HG02763 (cell line): Measurements from ENCODE around the gene CPNE4.
A peak's percentile ranks its signal among the peaks of the same experiment; 100 is the strongest.

Experiments used
- ATAC-seq: cut with Tn5 transposase; IDR thresholded peaks from one replicate; pipeline ENCODE4 v1.9.1; 2021; ENCODE audit warnings: mild to moderate bottlenecking, moderate library complexity; ENCODE audit not compliant: unreplicated experiment

CPNE4 gene

DNA sequence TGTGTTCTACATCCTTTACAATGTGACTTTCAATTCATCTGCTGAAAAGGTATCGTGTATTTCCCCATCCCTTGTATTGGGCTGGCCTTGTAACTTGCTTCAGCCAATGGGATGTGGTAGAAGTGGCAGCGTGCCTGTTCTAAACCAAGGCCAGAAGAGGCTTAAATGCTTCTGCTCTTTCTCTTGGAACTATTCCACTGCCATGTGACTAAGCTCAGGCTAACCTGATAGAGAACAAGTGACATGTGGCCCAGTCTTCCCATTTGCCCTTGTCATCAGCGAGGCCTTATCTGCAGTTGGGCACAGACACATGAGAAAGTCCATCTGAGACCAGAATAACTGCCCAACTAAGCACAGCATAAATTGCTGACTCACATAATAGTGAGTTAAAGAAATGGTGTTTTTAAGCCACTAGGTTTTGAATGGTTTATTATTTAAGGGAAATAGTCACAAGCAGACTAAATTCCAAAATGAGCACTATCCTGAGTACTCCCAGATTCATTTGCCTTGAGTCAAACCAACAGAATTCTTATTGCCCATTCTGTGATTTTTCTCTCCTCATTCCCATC lies 230.2 kb downstream of the CPNE4 start:
- no peak for ATAC-seq

DNA sequence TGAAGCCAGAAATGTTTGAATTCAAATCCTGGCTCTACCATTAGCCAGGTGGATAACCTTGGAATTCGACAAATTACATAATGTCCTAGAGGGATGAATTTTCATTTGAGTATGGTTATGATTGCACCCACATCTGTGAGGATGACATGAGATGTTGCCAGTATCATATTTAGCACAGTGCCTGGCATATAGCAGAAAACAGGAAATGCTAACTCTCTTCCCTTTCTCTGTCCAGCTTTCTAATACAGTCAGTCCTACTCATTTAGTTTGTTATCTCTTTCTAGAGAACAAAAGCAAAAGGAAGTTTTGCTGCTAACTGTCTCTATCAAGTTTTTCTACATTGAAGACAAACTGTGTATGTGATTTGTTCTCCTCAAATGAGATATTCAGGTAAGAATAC lies 231.7 kb downstream of the CPNE4 start:
- no peak for ATAC-seq

- ATAC-seq: no peak
Observed at GRCh38 chr3:131802029-131802428, 232.8 kb downstream of the CPNE4 start.

GRCh38 chr3:131801566-131801965 lies 233.2 kb downstream of the CPNE4 start:
- no peak for ATAC-seq

DNA sequence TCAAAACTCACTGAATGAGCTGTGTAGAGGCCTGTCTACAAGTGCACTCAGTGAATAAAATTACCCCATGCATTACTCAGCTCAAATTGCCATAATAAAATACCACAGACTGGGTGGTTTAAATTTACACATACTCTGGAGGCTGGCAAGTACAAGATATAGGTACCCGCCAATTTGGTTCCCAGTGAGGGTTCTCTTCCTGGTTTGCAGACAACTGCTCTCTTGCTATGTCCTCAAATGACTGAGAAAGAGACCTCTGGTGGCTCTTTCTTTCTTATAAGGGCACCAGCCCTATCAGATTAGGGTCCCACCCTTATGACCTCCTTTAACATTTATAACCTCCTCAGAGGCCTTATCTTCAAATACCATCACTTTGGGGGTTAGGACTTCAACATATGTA lies 237.0 kb downstream of the CPNE4 start:
- no peak for ATAC-seq

GRCh38 chr3:131796558-131797198 lies 238.1 kb downstream of the CPNE4 start:
- peak; percentile 77 for ATAC-seq

- peak; percentile 21 for ATAC-seq
Observed at GRCh38 chr3:131796111-131796510, 238.7 kb downstream of the CPNE4 start.

DNA sequence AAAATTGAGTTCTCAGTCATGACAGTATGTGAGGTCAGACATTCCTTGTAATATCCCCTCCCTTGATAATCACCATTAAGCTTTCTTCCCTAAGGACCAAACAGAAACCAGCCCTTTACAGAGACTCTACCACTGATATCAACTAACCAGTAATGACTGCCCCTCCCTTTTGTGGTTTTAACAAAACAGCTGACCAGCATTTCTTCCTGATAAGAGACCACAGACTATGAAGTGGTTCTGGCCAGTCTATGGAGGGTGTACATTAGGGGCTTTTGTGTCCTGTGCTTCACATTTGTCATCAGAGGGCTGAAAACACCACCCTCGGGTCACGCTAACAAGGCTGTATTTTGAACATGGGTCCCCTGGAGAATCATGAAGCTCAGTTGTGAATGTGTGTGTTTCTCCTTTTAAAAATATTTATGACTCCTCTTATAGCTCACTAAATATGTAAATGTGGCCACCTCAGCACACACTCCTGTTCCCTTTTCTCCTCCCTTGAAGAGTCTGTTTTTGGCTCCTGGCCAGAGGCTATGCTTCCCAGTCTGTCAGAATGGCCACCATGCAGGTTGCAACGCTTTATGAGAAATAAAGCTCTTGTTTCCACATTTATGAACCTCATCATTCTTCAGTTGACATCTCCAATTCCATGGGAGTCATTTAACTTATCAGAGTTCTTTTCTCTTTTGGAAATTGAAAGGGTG lies 239.3 kb downstream of the CPNE4 start:
- ATAC-seq: peak; percentile 37

DNA sequence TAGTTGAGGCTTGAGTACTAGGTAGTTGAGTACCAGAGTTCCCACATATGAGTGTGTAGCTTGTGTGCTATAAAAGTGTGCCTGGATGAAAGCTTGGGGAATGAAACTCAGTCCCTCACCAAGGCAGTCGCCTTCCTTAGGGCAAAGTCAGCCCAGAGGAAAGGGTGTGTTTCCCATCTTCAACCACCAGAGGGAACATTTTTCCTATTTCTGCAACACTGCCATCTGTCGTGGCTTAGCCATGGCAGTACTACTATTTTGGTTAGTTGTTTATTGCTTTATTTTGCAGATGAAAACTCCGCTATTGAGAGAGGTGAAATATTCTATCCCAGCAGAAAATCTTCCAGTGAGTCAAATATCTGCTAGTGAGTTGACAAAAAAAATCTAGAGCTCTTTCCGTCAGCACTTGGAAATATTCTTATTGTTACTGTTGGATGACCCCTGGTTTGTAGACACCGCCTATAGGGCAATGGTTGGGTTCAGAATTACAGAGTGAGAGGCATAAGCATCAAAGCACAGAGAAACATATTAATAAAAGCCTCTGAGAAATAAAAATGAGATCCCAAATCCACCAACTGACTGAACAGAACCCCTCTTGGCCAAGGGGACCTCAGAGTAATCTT lies 239.9 kb downstream of the CPNE4 start:
- ATAC-seq: peak; percentile 42

GRCh38 chr3:131793870-131794269 lies 240.9 kb downstream of the CPNE4 start:
- no peak for ATAC-seq

- no peak for ATAC-seq
Observed at GRCh38 chr3:131789188-131789587, 245.6 kb downstream of the CPNE4 start.

GRCh38 chr3:131786386-131786785 lies 248.4 kb downstream of the CPNE4 start:
- no peak for ATAC-seq

- ATAC-seq: no peak
Observed at GRCh38 chr3:131782751-131783150, 252.1 kb downstream of the CPNE4 start.

GRCh38 chr3:131778526-131778925 lies 256.3 kb downstream of the CPNE4 start:
- no peak for ATAC-seq

- no peak for ATAC-seq
Observed at GRCh38 chr3:131775650-131776049, 259.2 kb downstream of the CPNE4 start.

- no peak for ATAC-seq
Observed at GRCh38 chr3:131772269-131773026, 262.4 kb downstream of the CPNE4 start.

GRCh38 chr3:131762981-131763564 lies 271.7 kb downstream of the CPNE4 start:
- ATAC-seq: no peak

DNA sequence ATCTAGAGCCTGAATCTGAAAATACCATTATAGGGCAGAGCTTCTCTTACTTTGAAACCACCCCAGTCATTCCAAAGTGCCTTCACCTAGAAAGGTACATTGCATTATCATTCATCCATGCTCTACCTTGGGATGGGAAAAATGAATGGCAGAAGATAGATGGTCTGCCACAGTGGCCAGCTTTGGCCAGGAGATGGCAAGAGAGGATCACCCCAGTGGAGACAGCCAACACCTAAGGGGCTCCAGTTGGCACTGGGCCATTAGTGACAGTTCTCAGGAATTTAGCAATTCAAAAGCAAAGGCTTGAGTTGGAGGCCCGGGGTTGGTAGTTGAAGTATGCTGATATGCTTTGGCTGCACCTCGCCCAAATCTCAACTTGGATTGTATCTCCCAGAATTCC lies 278.4 kb downstream of the CPNE4 start:
- ATAC-seq: no peak

GRCh38 chr3:131755380-131755779 lies 279.4 kb downstream of the CPNE4 start:
- ATAC-seq: no peak

GRCh38 chr3:131750256-131750655 lies 284.6 kb downstream of the CPNE4 start:
- ATAC-seq: no peak

- no peak for ATAC-seq
Observed at GRCh38 chr3:131749826-131750225, 285.0 kb downstream of the CPNE4 start.
